ENCODE measurements around the gene PUM2.

Gene PUM2

GRCh38 chr2:20343128-20343527, 7.5 kb downstream of the PUM2 start:
- no peak for DNase-seq

GRCh38 chr2:20339012-20339411, 11.6 kb downstream of the PUM2 start:
- DNase-seq = no peak

GRCh38 chr2:20334605-20335203, 15.9 kb downstream of the PUM2 start:
- DNase-seq = no peak

- DNase-seq = no peak
Observed at GRCh38 chr2:20333738-20334137, 16.9 kb downstream of the PUM2 start.

- no peak for DNase-seq
Observed at GRCh38 chr2:20330192-20330591, 20.5 kb downstream of the PUM2 start.

- no peak for DNase-seq
Observed at GRCh38 chr2:20327370-20327769, 23.3 kb downstream of the PUM2 start.

GRCh38 chr2:20326163-20326780, 24.4 kb downstream of the PUM2 start:
- DNase-seq = peak; percentile 65

- DNase-seq = no peak
Observed at GRCh38 chr2:20322527-20323300, 27.9 kb downstream of the PUM2 start.

GRCh38 chr2:20317690-20318089, 33.0 kb downstream of the PUM2 start:
- DNase-seq = no peak

GRCh38 chr2:20317197-20317596, 33.4 kb downstream of the PUM2 start:
- no peak for DNase-seq

- DNase-seq = no peak
Observed at GRCh38 chr2:20314562-20315501, 35.8 kb downstream of the PUM2 start.

GRCh38 chr2:20313659-20314058, 37.0 kb downstream of the PUM2 start:
- no peak for DNase-seq

- DNase-seq = no peak
Observed at GRCh38 chr2:20309001-20309400, 41.6 kb downstream of the PUM2 start.

GRCh38 chr2:20307311-20307710, 43.3 kb downstream of the PUM2 start:
- DNase-seq = no peak

GRCh38 chr2:20304411-20304810, 46.2 kb downstream of the PUM2 start:
- no peak for DNase-seq

GRCh38 chr2:20303966-20304365, 46.7 kb downstream of the PUM2 start:
- no peak for DNase-seq

GRCh38 chr2:20302019-20302418, 48.6 kb downstream of the PUM2 start:
- no peak for DNase-seq

GRCh38 chr2:20300656-20301055, 50.0 kb downstream of the PUM2 start:
- no peak for DNase-seq

GRCh38 chr2:20299113-20299512, 51.5 kb downstream of the PUM2 start:
- no peak for DNase-seq

GRCh38 chr2:20294231-20294630, 56.4 kb downstream of the PUM2 start:
- no peak for DNase-seq

GRCh38 chr2:20292984-20293383, 57.7 kb downstream of the PUM2 start:
- no peak for DNase-seq

- no peak for DNase-seq
Observed at GRCh38 chr2:20291846-20292408, 58.7 kb downstream of the PUM2 start.

- peak; percentile 19 for DNase-seq
Observed at GRCh38 chr2:20291106-20291564, 59.5 kb downstream of the PUM2 start.
